Measurements from ENCODE around the gene ZNF845. TPM values are rescaled to one million over a fixed set of nuclear protein-coding genes. Genes with fewer than 3 reads are reported as not detected.

The ZNF845 gene
- total and polyA plus RNA-seq, 2 experiments from 2014 or later = 5.5 to 22.1 TPM

DNA sequence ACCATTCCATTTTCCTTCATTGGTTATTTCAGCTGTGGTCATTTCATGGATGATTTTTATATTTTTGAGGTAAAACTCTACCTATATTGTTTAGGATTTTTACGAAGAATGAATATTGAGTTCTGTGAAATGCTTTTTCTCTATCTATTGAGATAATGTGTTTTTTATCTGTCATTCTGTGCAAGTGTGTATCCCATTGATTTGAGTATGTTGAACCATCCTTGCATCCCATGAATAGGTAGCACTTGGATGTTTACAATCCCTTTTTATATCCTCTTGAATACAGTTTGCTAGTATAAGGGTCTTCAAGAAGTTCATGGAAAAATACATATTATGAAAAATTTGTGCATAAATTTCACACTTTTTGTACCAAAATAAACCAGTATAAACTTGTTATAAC lies 22.2 kb downstream of the ZNF845 start (continued):
- TF ChIP-seq, protein P1, sequence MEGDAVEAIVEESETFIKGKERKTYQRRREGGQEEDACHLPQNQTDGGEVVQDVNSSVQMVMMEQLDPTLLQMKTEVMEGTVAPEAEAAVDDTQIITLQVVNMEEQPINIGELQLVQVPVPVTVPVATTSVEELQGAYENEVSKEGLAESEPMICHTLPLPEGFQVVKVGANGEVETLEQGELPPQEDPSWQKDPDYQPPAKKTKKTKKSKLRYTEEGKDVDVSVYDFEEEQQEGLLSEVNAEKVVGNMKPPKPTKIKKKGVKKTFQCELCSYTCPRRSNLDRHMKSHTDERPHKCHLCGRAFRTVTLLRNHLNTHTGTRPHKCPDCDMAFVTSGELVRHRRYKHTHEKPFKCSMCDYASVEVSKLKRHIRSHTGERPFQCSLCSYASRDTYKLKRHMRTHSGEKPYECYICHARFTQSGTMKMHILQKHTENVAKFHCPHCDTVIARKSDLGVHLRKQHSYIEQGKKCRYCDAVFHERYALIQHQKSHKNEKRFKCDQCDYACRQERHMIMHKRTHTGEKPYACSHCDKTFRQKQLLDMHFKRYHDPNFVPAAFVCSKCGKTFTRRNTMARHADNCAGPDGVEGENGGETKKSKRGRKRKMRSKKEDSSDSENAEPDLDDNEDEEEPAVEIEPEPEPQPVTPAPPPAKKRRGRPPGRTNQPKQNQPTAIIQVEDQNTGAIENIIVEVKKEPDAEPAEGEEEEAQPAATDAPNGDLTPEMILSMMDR (conservative IDR thresholded peaks at IDR 0.05; ENCODE audit: low read depth in 2 of 2) = no peak

DNA sequence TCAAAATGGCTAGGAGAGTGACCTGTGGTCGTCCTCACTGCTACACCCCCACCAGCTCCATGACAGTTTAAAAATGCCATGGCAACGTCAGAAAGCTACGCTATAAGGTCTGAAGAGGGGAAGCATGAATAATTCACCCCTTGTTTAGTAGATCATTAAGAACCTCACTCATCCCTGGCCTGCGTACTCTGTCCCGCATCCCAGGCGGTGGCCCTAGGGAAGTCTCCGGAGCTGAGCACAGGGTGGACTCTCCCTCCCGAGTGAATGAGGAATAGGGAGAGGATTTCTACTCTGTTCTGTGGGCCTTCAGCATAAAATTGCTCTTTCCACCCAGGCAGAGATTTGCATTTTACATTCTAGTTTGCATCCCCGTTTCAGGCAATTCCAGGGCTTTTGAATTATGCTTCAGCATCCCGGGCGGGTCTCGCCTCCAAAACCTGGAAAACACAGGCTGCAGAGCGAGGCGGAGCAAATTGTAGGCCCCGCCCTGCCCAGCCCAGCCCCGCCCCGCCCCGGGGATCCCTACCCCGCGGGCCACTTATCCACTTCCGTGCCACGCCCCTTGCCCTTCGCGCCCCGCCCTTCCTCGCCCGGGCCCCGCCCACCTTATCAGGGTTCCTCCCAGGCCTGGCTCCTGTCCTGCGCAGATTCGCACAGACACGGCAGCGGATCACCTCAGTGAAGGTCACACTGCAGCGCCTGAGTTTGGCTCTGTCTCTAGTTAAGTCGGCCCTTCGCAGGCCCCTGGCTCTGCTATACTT lies 24.5 kb downstream of the ZNF845 start:
- Mint-ChIP-seq H3K27me3 (ENCODE audit: insufficient read depth, low read depth, poor library complexity) (peaks cover 3% of the 10 kb centered on the region), H3K4me1 (no peaks in the 10 kb centered on the region), H3K27ac (no peak overlapping the region), H3K4me3 (no peak overlapping the region), H3K36me3 (ENCODE audit: low read depth) (peaks cover 51% of the 10 kb centered on the region), H3K9me3 (peaks cover 66% of the 10 kb centered on the region)
- Histone ChIP-seq H3K79me2 (replicated peaks; ENCODE audit: insufficient read depth) (no peaks in the 10 kb centered on the region), H4K20me1 (replicated peaks; ENCODE audit: insufficient read depth) (no peaks in the 10 kb centered on the region), H3K27me3 (ENCODE audit: insufficient read depth) (no peaks in the 10 kb centered on the region), H3K4me1 (ENCODE audit: insufficient read depth) (no peaks in the 10 kb centered on the region), H2AFZ (no peak overlapping the region), H3K4me2 (no peak overlapping the region), H3F3A (replicated peaks; ENCODE audit: low read depth) (no peaks in the 10 kb centered on the region), H3K27ac (ENCODE audit: low read depth) (no peak overlapping the region), H3K4me3 (no peak overlapping the region), H3K36me3 (ENCODE audit: insufficient read depth) (peaks cover 25% of the 10 kb centered on the region), H3K9me2 (ENCODE audit: insufficient read depth) (no peaks in the 10 kb centered on the region)
- ATAC-seq (peak; percentile 97), DNase-seq (ENCODE audit: low spot score) (peak; percentile 85)
- TF ChIP-seq EZH2 (IDR thresholded peaks at IDR 0.05; ENCODE audit: low read depth, unreplicated experiment) = no peak
- TF ChIP-seq, protein P2, sequence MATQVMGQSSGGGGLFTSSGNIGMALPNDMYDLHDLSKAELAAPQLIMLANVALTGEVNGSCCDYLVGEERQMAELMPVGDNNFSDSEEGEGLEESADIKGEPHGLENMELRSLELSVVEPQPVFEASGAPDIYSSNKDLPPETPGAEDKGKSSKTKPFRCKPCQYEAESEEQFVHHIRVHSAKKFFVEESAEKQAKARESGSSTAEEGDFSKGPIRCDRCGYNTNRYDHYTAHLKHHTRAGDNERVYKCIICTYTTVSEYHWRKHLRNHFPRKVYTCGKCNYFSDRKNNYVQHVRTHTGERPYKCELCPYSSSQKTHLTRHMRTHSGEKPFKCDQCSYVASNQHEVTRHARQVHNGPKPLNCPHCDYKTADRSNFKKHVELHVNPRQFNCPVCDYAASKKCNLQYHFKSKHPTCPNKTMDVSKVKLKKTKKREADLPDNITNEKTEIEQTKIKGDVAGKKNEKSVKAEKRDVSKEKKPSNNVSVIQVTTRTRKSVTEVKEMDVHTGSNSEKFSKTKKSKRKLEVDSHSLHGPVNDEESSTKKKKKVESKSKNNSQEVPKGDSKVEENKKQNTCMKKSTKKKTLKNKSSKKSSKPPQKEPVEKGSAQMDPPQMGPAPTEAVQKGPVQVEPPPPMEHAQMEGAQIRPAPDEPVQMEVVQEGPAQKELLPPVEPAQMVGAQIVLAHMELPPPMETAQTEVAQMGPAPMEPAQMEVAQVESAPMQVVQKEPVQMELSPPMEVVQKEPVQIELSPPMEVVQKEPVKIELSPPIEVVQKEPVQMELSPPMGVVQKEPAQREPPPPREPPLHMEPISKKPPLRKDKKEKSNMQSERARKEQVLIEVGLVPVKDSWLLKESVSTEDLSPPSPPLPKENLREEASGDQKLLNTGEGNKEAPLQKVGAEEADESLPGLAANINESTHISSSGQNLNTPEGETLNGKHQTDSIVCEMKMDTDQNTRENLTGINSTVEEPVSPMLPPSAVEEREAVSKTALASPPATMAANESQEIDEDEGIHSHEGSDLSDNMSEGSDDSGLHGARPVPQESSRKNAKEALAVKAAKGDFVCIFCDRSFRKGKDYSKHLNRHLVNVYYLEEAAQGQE (IDR thresholded peaks at IDR 0.05; ENCODE audit: unreplicated experiment) = no peak
- TF ChIP-seq, protein P3, sequence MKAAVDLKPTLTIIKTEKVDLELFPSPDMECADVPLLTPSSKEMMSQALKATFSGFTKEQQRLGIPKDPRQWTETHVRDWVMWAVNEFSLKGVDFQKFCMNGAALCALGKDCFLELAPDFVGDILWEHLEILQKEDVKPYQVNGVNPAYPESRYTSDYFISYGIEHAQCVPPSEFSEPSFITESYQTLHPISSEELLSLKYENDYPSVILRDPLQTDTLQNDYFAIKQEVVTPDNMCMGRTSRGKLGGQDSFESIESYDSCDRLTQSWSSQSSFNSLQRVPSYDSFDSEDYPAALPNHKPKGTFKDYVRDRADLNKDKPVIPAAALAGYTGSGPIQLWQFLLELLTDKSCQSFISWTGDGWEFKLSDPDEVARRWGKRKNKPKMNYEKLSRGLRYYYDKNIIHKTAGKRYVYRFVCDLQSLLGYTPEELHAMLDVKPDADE (IDR thresholded peaks at IDR 0.05) = no peak
- TF ChIP-seq JUNB (IDR thresholded peaks at IDR 0.05; ENCODE audit: unreplicated experiment) = no peak
- TF ChIP-seq ZNF114 (CRISPR knock-in tag; IDR thresholded peaks at IDR 0.05) = no peak
- no peak for TF ChIP-seq ZNF331 (CRISPR knock-in tag; IDR thresholded peaks at IDR 0.05; ENCODE audit: low read depth)
- TF ChIP-seq NANOG (IDR thresholded peaks at IDR 0.05; ENCODE audit: borderline replicate concordance) = no peak
- TF ChIP-seq STAT1 (IDR thresholded peaks at IDR 0.05; ENCODE audit: unreplicated experiment) = no peak
- TF ChIP-seq CREB1 (CRISPR knock-in tag; IDR thresholded peaks at IDR 0.05; ENCODE audit: low read depth) = no peak
- TF ChIP-seq, protein P4, sequence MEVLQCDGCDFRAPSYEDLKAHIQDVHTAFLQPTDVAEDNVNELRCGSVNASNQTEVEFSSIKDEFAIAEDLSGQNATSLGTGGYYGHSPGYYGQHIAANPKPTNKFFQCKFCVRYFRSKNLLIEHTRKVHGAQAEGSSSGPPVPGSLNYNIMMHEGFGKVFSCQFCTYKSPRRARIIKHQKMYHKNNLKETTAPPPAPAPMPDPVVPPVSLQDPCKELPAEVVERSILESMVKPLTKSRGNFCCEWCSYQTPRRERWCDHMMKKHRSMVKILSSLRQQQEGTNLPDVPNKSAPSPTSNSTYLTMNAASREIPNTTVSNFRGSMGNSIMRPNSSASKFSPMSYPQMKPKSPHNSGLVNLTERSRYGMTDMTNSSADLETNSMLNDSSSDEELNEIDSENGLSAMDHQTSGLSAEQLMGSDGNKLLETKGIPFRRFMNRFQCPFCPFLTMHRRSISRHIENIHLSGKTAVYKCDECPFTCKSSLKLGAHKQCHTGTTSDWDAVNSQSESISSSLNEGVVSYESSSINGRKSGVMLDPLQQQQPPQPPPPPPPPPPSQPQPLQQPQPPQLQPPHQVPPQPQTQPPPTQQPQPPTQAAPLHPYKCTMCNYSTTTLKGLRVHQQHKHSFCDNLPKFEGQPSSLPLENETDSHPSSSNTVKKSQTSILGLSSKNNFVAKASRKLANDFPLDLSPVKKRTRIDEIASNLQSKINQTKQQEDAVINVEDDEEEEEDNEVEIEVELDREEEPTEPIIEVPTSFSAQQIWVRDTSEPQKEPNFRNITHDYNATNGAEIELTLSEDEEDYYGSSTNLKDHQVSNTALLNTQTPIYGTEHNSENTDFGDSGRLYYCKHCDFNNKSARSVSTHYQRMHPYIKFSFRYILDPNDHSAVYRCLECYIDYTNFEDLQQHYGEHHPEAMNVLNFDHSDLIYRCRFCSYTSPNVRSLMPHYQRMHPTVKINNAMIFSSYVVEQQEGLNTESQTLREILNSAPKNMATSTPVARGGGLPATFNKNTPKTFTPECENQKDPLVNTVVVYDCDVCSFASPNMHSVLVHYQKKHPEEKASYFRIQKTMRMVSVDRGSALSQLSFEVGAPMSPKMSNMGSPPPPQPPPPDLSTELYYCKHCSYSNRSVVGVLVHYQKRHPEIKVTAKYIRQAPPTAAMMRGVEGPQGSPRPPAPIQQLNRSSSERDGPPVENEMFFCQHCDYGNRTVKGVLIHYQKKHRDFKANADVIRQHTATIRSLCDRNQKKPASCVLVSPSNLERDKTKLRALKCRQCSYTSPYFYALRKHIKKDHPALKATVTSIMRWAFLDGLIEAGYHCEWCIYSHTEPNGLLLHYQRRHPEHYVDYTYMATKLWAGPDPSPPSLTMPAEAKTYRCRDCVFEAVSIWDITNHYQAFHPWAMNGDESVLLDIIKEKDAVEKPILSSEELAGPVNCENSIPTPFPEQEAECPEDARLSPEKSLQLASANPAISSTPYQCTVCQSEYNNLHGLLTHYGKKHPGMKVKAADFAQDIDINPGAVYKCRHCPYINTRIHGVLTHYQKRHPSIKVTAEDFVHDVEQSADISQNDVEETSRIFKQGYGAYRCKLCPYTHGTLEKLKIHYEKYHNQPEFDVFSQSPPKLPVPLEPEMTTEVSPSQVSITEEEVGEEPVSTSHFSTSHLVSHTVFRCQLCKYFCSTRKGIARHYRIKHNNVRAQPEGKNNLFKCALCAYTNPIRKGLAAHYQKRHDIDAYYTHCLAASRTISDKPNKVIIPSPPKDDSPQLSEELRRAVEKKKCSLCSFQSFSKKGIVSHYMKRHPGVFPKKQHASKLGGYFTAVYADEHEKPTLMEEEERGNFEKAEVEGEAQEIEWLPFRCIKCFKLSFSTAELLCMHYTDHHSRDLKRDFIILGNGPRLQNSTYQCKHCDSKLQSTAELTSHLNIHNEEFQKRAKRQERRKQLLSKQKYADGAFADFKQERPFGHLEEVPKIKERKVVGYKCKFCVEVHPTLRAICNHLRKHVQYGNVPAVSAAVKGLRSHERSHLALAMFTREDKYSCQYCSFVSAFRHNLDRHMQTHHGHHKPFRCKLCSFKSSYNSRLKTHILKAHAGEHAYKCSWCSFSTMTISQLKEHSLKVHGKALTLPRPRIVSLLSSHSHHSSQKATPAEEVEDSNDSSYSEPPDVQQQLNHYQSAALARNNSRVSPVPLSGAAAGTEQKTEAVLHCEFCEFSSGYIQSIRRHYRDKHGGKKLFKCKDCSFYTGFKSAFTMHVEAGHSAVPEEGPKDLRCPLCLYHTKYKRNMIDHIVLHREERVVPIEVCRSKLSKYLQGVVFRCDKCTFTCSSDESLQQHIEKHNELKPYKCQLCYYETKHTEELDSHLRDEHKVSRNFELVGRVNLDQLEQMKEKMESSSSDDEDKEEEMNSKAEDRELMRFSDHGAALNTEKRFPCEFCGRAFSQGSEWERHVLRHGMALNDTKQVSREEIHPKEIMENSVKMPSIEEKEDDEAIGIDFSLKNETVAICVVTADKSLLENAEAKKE (CRISPR knock-in tag; IDR thresholded peaks at IDR 0.05) = no peak
- TF ChIP-seq POLR2AphosphoS5 (IDR thresholded peaks at IDR 0.05; ENCODE audit: low read depth) = no peak

Data from GM23338 (cell line).